Femur (tissue), 1 donor: ENCODE data around the gene GTF3C5.

Experiments used
- DNase-seq: peaks from one replicate; pipeline ENCODE4 v3.0.0-alpha.2; 2017

The GTF3C5 gene

GRCh38 chr9:133031496-133031911 is 707 bp downstream of the GTF3C5 start:
- no peak for DNase-seq

- no peak for DNase-seq
Observed at GRCh38 chr9:133032171-133032570, 1.4 kb downstream of the GTF3C5 start.

GRCh38 chr9:133035669-133036068 is 4.9 kb downstream of the GTF3C5 start:
- no peak for DNase-seq

GRCh38 chr9:133037775-133038515 is 7.1 kb downstream of the GTF3C5 start:
- DNase-seq: no peak

GRCh38 chr9:133040892-133041479 is 10.2 kb downstream of the GTF3C5 start:
- peak; percentile 53 for DNase-seq

GRCh38 chr9:133041958-133042357 is 11.2 kb downstream of the GTF3C5 start:
- DNase-seq: no peak

- no peak for DNase-seq
Observed at GRCh38 chr9:133042676-133043075, 11.9 kb downstream of the GTF3C5 start.

GRCh38 chr9:133043449-133044035 is 12.7 kb downstream of the GTF3C5 start:
- no peak for DNase-seq

- DNase-seq: no peak
Observed at GRCh38 chr9:133044125-133044524, 13.3 kb downstream of the GTF3C5 start.

GRCh38 chr9:133044661-133045060 is 13.9 kb downstream of the GTF3C5 start:
- no peak for DNase-seq

- no peak for DNase-seq
Observed at GRCh38 chr9:133045132-133045531, 14.3 kb downstream of the GTF3C5 start.

- no peak for DNase-seq
Observed at GRCh38 chr9:133046196-133046899, 15.6 kb downstream of the GTF3C5 start.

GRCh38 chr9:133046900-133047295 is 16.1 kb downstream of the GTF3C5 start:
- no peak for DNase-seq

- DNase-seq: no peak
Observed at GRCh38 chr9:133048595-133048994, 17.8 kb downstream of the GTF3C5 start.

GRCh38 chr9:133049043-133049442 is 18.2 kb downstream of the GTF3C5 start:
- DNase-seq: no peak

GRCh38 chr9:133050142-133050541 is 19.3 kb downstream of the GTF3C5 start:
- DNase-seq: no peak

GRCh38 chr9:133050781-133051180 is 20.0 kb downstream of the GTF3C5 start:
- DNase-seq: no peak

GRCh38 chr9:133051281-133051900 is 20.6 kb downstream of the GTF3C5 start:
- no peak for DNase-seq

- no peak for DNase-seq
Observed at GRCh38 chr9:133051966-133052539, 21.3 kb downstream of the GTF3C5 start.

- DNase-seq: no peak
Observed at GRCh38 chr9:133054194-133054890, 23.5 kb downstream of the GTF3C5 start.

GRCh38 chr9:133054966-133055365 is 24.2 kb downstream of the GTF3C5 start:
- peak; percentile 82 for DNase-seq

GRCh38 chr9:133055788-133056420 is 25.1 kb downstream of the GTF3C5 start:
- no peak for DNase-seq
